H1 (cell line): ENCODE results near the gene CKMT1B. TPM values are rescaled to one million over a fixed set of nuclear protein-coding genes. Genes with fewer than 3 reads are reported as not detected.

Experiments used
- CTCF ChIA-PET: fragments of 300-600 bp; sonication (Branson Sonifier 250); formaldehyde crosslinking; loops from one replicate; lab custom pipeline; 2021; ENCODE audit not compliant: partially characterized antibody; lab: Charles Lee
- POLR2A ChIA-PET: fragments of 300-600 bp; sonication (Branson Sonifier 250); formaldehyde crosslinking; loops from one replicate; lab custom pipeline; 2021; ENCODE audit warnings: inconsistent platforms; ENCODE audit not compliant: partially characterized antibody; lab: Charles Lee
- DNase-seq, 2 experiments: peaks; one replicate each; pipeline versions ENCODE4 v3.0.0 to v3.0.0-alpha.2; 2010 to 2022; ENCODE audit warnings: low spot score in 2 of 2, low read depth in 1 of 2, mixed read lengths in 1 of 2
- FAIRE-seq: peaks from 2 replicates; lab custom pipeline; 2011; peaks lifted over from hg19 to GRCh38; lab: Jason Lieb, UNC
- H2AFZ ChIP-seq: 2 replicates; pipeline ENCODE4 v1.8.1; 2012; ENCODE audit warnings: low read length, inconsistent platforms
- H2AK5ac ChIP-seq: 2 replicates; pipeline ENCODE4 v1.6.1; 2013; ENCODE audit warnings: low read depth, low read length
- H2BK120ac ChIP-seq: replicated peaks from 2 replicates; pipeline ENCODE3; 2013; ENCODE audit warnings: low read depth, low read length, inconsistent platforms
- H2BK12ac ChIP-seq: 2 replicates; pipeline ENCODE4 v1.6.1; 2013; ENCODE audit warnings: low read depth, low read length
- H2BK15ac ChIP-seq: 2 replicates; pipeline ENCODE4 v1.6.1; 2013; ENCODE audit warnings: low read length
- H2BK20ac ChIP-seq: 2 replicates; pipeline ENCODE4 v1.6.1; 2013; ENCODE audit warnings: low read length
- H2BK5ac ChIP-seq: 2 replicates; pipeline ENCODE4 v1.6.1; 2013; ENCODE audit warnings: low read depth, low read length
- H3K14ac ChIP-seq: 2 replicates; pipeline ENCODE4 v1.6.1; 2013; ENCODE audit warnings: inconsistent platforms; ENCODE audit not compliant: insufficient read length
- H3K18ac ChIP-seq: 2 replicates; pipeline ENCODE4 v1.6.1; 2013; ENCODE audit warnings: low read length; ENCODE audit errors: extremely low read depth
- H3K23ac ChIP-seq: 2 replicates; pipeline ENCODE4 v1.6.1; 2013; ENCODE audit warnings: inconsistent platforms; ENCODE audit not compliant: insufficient read length
- H3K23me2 ChIP-seq: 2 replicates; pipeline ENCODE4 v1.6.1; 2013; ENCODE audit warnings: low read depth, low read length
- H3K27ac ChIP-seq: 2 replicates; pipeline ENCODE4 v1.6.1; 2011; ENCODE audit warnings: low read depth, low read length, inconsistent platforms
- H3K27me3 ChIP-seq, 4 experiments: replicated peaks in 1 of 4; 1 replicate in 1 of 4; 2 replicates in 3 of 4; pipeline versions ENCODE4 v1.6.1 to v1.8.1; 2011 to 2013; ENCODE audit warnings: low read length in 3 of 4, mild to moderate bottlenecking in 3 of 4, inconsistent platforms in 2 of 4, mixed read lengths in 2 of 4, moderate library complexity in 1 of 4; ENCODE audit not compliant: control insufficient read depth in 3 of 4, insufficient read depth in 3 of 4; ENCODE audit errors: extremely low read depth in 1 of 4
- H3K36me3 ChIP-seq, 4 experiments: 2 replicates each; pipeline versions ENCODE4 v1.6.1 to v1.8.1; 2011 to 2013; ENCODE audit warnings: mild to moderate bottlenecking in 4 of 4, low read length in 3 of 4, moderate library complexity in 2 of 4, control low read depth in 1 of 4, inconsistent platforms in 1 of 4; ENCODE audit not compliant: insufficient read depth in 4 of 4, control insufficient read depth in 2 of 4
- H3K4ac ChIP-seq: replicated peaks from 2 replicates; pipeline ENCODE3; 2013; ENCODE audit warnings: low read length, low read depth, mixed read lengths, inconsistent platforms; ENCODE audit not compliant: insufficient read length
- H3K4me1 ChIP-seq, 4 experiments: replicated peaks in 1 of 4; 1 replicate in 1 of 4; 2 replicates in 3 of 4; pipeline versions ENCODE4 v1.6.1 to v1.8.1; 2011 to 2013; ENCODE audit warnings: low read length in 3 of 4, inconsistent platforms in 2 of 4, mixed read lengths in 1 of 4; ENCODE audit not compliant: insufficient read depth in 4 of 4, control insufficient read depth in 3 of 4
- H3K4me2 ChIP-seq, 2 experiments: 2 replicates each; pipeline versions ENCODE4 v1.6.1 to v1.8.1; 2011 to 2013; ENCODE audit warnings: low read depth in 2 of 2, low read length in 2 of 2, control low read depth in 1 of 2, inconsistent platforms in 1 of 2, mild to moderate bottlenecking in 1 of 2; ENCODE audit not compliant: insufficient read depth in 1 of 2
- H3K4me3 ChIP-seq, 4 experiments: fragments of 200-600, 300-600 bp in 1 of 4; sonication (generic), shearing (Covaris generic), sonication (Bioruptor Twin) in 1 of 4; 2 replicates each; pipeline versions ENCODE4 v1.5.1 to v1.8.1; 2011 to 2016; ENCODE audit warnings: low read length in 4 of 4, low read depth in 3 of 4, control low read depth in 2 of 4, inconsistent platforms in 2 of 4, mild to moderate bottlenecking in 2 of 4, mixed read lengths in 1 of 4, moderate library complexity in 1 of 4; ENCODE audit not compliant: insufficient read depth in 2 of 4; ENCODE audit errors: extremely low read depth in 1 of 4
- H3K56ac ChIP-seq: replicated peaks from 2 replicates; pipeline ENCODE3; 2013; ENCODE audit warnings: low read depth, mild to moderate bottlenecking, mixed read lengths, low read length, inconsistent platforms; ENCODE audit not compliant: insufficient read length
- H3K79me1 ChIP-seq: 2 replicates; pipeline ENCODE4 v1.6.1; 2013; ENCODE audit warnings: low read depth, low read length, control low read depth
- H3K79me2 ChIP-seq, 2 experiments: 2 replicates each; pipeline versions ENCODE4 v1.6.1 to v1.8.1; 2012 to 2013; ENCODE audit warnings: low read length in 2 of 2, mild to moderate bottlenecking in 2 of 2, inconsistent platforms in 1 of 2; ENCODE audit not compliant: insufficient read depth in 2 of 2, control insufficient read depth in 1 of 2
- H3K9ac ChIP-seq, 4 experiments: replicated peaks in 1 of 4; 1 replicate in 1 of 4; 2 replicates in 3 of 4; pipeline versions ENCODE4 v1.6.1 to v1.8.1; 2011 to 2013; ENCODE audit warnings: low read depth in 3 of 4, low read length in 3 of 4, control low read depth in 2 of 4, mild to moderate bottlenecking in 2 of 4, moderate library complexity in 2 of 4, inconsistent platforms in 1 of 4; ENCODE audit errors: extremely low read depth in 1 of 4
- H3K9me3 ChIP-seq, 2 experiments: 2 replicates each; pipeline versions ENCODE4 v1.6.1 to v1.8.1; 2012 to 2013; ENCODE audit warnings: mild to moderate bottlenecking in 2 of 2, moderate library complexity in 2 of 2, control low read depth in 1 of 2, inconsistent platforms in 1 of 2, low read depth in 1 of 2, low read length in 1 of 2, mixed read lengths in 1 of 2; ENCODE audit not compliant: insufficient read depth in 2 of 2
- H4K20me1 ChIP-seq, 2 experiments: replicated peaks in 1 of 2; 2 replicates each; pipeline versions ENCODE3 to v1.8.1; 2011 to 2013; ENCODE audit warnings: inconsistent platforms in 2 of 2, low read length in 2 of 2, mild to moderate bottlenecking in 1 of 2; ENCODE audit not compliant: insufficient read depth in 2 of 2, control insufficient read depth in 1 of 2
- H4K5ac ChIP-seq: 2 replicates; pipeline ENCODE4 v1.6.1; 2013; ENCODE audit warnings: low read length, low read depth, mixed read lengths, inconsistent platforms; ENCODE audit not compliant: insufficient read length
- H4K8ac ChIP-seq: 2 replicates; pipeline ENCODE4 v1.8.0; 2013; ENCODE audit warnings: mild to moderate bottlenecking, moderate library complexity, low read length, inconsistent platforms; ENCODE audit not compliant: insufficient read depth; ENCODE audit errors: extremely low read depth
- H4K91ac ChIP-seq: replicated peaks from 2 replicates; pipeline ENCODE3; 2013; ENCODE audit warnings: low read length, mixed read lengths, inconsistent platforms; ENCODE audit not compliant: insufficient read length
- ATF2 ChIP-seq: IDR thresholded peaks from 2 replicates; pipeline ENCODE4 v1.6.1; 2012; ENCODE audit warnings: low read length, inconsistent platforms
- ATF3 ChIP-seq: IDR thresholded peaks from 2 replicates; pipeline ENCODE4 v1.6.1; 2011; ENCODE audit warnings: low read depth, mild to moderate bottlenecking, low read length; ENCODE audit not compliant: insufficient read depth
- BCL11A ChIP-seq, 2 experiments: IDR thresholded peaks; one replicate each; pipeline ENCODE4 v1.6.1; 2011; ENCODE audit warnings: low read depth in 2 of 2, low read length in 2 of 2, mild to moderate bottlenecking in 2 of 2
- CBX8 ChIP-seq: fragments of 300-800, 300-1000 bp; sonication (generic); IDR thresholded peaks from 2 replicates; pipeline ENCODE4 v1.7.1; 2016; ENCODE audit warnings: low read depth, low read length, borderline replicate concordance
- CEBPB ChIP-seq: IDR thresholded peaks from 2 replicates; pipeline ENCODE4 v1.6.1; 2012; ENCODE audit warnings: low read depth, low read length
- CTBP2 ChIP-seq: IDR thresholded peaks from 2 replicates; pipeline ENCODE4 v1.7.0; 2011; ENCODE audit warnings: borderline replicate concordance, mild to moderate bottlenecking, moderate library complexity, mixed read lengths, low read length; ENCODE audit not compliant: insufficient read depth, insufficient read length
- EGR1 ChIP-seq: IDR thresholded peaks from 2 replicates; pipeline ENCODE4 v1.6.1; 2011; ENCODE audit warnings: low read depth, low read length, borderline replicate concordance
- EP300 ChIP-seq, 2 experiments: IDR thresholded peaks; 1 replicate in 1 of 2; 2 replicates in 1 of 2; pipeline ENCODE4 v1.6.1; 2011 to 2012; ENCODE audit warnings: low read depth in 2 of 2, low read length in 2 of 2, mild to moderate bottlenecking in 2 of 2, borderline replicate concordance in 1 of 2, inconsistent platforms in 1 of 2, moderate library complexity in 1 of 2
- FOSL1 ChIP-seq: IDR thresholded peaks from 2 replicates; pipeline ENCODE4 v1.6.1; 2011; ENCODE audit warnings: mild to moderate bottlenecking, low read depth, low read length, moderate library complexity; ENCODE audit not compliant: insufficient read depth
- GABPA ChIP-seq: IDR thresholded peaks from 2 replicates; pipeline ENCODE4 v1.6.1; 2011; ENCODE audit warnings: mild to moderate bottlenecking, low read length, moderate library complexity, borderline replicate concordance; ENCODE audit not compliant: insufficient read depth
- JUN ChIP-seq: IDR thresholded peaks from 2 replicates; pipeline ENCODE4 v1.6.1; 2011; ENCODE audit warnings: low read depth, mild to moderate bottlenecking, improper control_type of control experiment, low read length
- SIRT6 ChIP-seq: IDR thresholded peaks from one replicate; pipeline ENCODE4 v1.7.1; 2012; ENCODE audit warnings: low read length, inconsistent platforms
- TAF7 ChIP-seq: optimal IDR thresholded peaks from 2 replicates; pipeline ENCODE3; 2011; ENCODE audit warnings: low read depth, mild to moderate bottlenecking, inconsistent platforms, low read length, moderate library complexity, borderline replicate concordance
- polyA plus RNA-seq, 7 experiments: library from polyadenylated mRNA; depleted of rRNA in 3 of 7; stranded (reverse) in 5 of 7; unstranded in 2 of 7; fragments of >200 nt in 5 of 7; fragments of 200-250 nt in 2 of 7; gene quantifications; 1 replicate in 5 of 7; 2 replicates in 1 of 7; 4 replicates in 1 of 7; pipeline versions ENCODE4 v1.2.1 to v1.2.3, GENCODE V29; 2011 to 2013; ENCODE audit warnings: missing spikeins in 2 of 7, mixed read lengths in 2 of 7
- total RNA-seq: library from RNA; stranded (reverse); fragmentation: NEBNext Ultra II Directional; extraction: Animal tissue kit (Norgen Biotek cat#: 25700); gene quantifications from 2 replicates; pipeline ENCODE4 v1.2.1, GENCODE V29; 2021

CKMT1B gene
- total and polyA plus RNA-seq, 2 of the 8 experiments (the other 6 are each of a cell fraction or from before 2014, with no cell fraction given), result 27.1 to 91.3 TPM

- Histone ChIP-seq H3K18ac (no peak overlapping the region), H2BK15ac (no peak overlapping the region), H3K23me2 (no peaks in the 10 kb centered on the region), H3K23ac (no peak overlapping the region), H3K27me3 (no peaks in the 10 kb centered on the region), H3K56ac (no peak overlapping the region), H4K5ac (no peak overlapping the region), H2BK120ac (no peak overlapping the region), H2AFZ (no peak overlapping the region), H4K8ac (no peak overlapping the region), H3K14ac (no peak overlapping the region), H3K27ac (no peak overlapping the region), H3K9ac (no peak overlapping the region), H3K4ac (no peak overlapping the region), H4K20me1 (no peaks in the 10 kb centered on the region), H3K9me3 (no peaks in the 10 kb centered on the region), H2BK12ac (no peak overlapping the region), H2AK5ac (no peak overlapping the region), H3K79me2 (no peaks in the 10 kb centered on the region), H3K4me2 (no peak overlapping the region), H3K4me3 (no peak overlapping the region), H4K91ac (no peak overlapping the region), H2BK20ac (no peak overlapping the region), H3K36me3 (no peaks in the 10 kb centered on the region; a peak in 1 of 8 replicates), H3K79me1 (no peaks in the 10 kb centered on the region), H2BK5ac (no peak overlapping the region), H3K4me1 (no peaks in the 10 kb centered on the region)
- FAIRE-seq (no peak), DNase-seq (no peak)
- CTCF ChIA-PET, result interaction anchor here (1.4 kb wide), 1 partner anchor 29 kb away, joined by 4 read pairs; no protein-coding TSS in a partner anchor
- POLR2A ChIA-PET, result no interaction called here
- no peak for TF ChIP-seq JUN
- no peak for TF ChIP-seq GABPA
- no peak for TF ChIP-seq BCL11A (IDR thresholded peaks at IDR 0.05; ENCODE audit: low read depth in 2 of 2, low read length in 2 of 2)
- TF ChIP-seq EP300 (IDR thresholded peaks at IDR 0.05; ENCODE audit: borderline replicate concordance in 1 of 2, low read depth in 2 of 2, low read length in 2 of 2), result no peak
- TF ChIP-seq CBX8, result no peak
- TF ChIP-seq ATF2, result no peak
- TF ChIP-seq CEBPB, result no peak
- no peak for TF ChIP-seq TAF7
- no peak for TF ChIP-seq ATF3
- TF ChIP-seq EGR1, result no peak
- no peak for TF ChIP-seq SIRT6
- no peak for TF ChIP-seq CTBP2
- TF ChIP-seq FOSL1, result no peak
These were observed 49.6 kb upstream of the CKMT1B start for GRCh38 chr15:43544266-43544665.
